Subcutaneous adipose tissue (tissue), 4 donors: ENCODE measurements around the gene TTYH2. TPM values are rescaled to one million over a fixed set of nuclear protein-coding genes. Genes with fewer than 3 reads are reported as not detected.

Experiments used
- total RNA-seq, 4 donors: library from RNA; depleted of rRNA; stranded (reverse); fragments of >200 nt; gene quantifications; one replicate each; pipeline ENCODE4 v1.1.0, GENCODE V29; 2016
- TF ChIP-seq, protein P1 (sequence below): fragments of 450-650 bp; IDR thresholded peaks from one replicate; pipeline ENCODE4 v1.5.1; 2016; ENCODE audit warnings: low read depth, mild to moderate bottlenecking, control low read depth, antibody characterized with exemption, moderate library complexity

Gene TTYH2
- total RNA-seq, 4 donors from 2014 or later = 4.6 to 14.4 (median 5.9) TPM

DNA sequence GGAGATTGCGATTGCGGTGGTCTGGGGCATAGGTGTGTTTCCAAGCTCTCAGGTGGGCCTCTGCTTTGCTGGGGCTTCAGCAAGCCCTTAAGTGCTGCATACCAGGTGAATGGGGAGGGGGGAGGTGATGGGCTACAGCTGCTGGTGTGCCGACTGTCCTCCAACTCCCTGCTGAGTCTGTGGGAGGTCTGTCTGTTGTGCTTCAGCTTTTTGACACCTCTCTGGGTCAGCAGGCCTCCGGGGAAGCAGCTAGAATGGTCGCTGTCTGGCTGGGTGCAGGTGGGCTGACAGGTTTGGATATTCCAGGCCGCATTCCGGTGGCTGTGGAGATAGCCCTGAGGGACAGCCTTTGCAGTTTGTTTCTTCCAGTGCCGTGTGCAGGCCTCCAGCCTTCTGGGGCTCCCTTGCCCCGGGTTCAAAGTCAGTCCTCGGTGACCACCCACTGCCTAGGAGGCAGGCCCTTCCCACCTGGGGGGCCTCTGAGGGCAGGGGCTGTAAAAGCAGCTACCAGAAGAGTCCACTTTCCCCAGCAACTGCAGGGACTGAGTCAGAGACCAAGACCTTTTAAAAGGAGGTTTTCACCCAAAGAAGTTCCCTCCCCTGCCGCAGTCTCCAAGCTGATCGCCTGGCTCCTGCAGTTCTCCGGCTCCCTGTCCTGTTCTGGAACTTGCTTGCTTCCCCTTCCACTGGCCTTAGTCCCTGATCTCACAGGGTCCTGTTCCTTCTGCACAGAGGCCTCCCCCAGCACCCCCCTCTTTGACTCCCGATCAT is 2.0 kb upstream of the TTYH2 start:
- TF ChIP-seq, protein P1, sequence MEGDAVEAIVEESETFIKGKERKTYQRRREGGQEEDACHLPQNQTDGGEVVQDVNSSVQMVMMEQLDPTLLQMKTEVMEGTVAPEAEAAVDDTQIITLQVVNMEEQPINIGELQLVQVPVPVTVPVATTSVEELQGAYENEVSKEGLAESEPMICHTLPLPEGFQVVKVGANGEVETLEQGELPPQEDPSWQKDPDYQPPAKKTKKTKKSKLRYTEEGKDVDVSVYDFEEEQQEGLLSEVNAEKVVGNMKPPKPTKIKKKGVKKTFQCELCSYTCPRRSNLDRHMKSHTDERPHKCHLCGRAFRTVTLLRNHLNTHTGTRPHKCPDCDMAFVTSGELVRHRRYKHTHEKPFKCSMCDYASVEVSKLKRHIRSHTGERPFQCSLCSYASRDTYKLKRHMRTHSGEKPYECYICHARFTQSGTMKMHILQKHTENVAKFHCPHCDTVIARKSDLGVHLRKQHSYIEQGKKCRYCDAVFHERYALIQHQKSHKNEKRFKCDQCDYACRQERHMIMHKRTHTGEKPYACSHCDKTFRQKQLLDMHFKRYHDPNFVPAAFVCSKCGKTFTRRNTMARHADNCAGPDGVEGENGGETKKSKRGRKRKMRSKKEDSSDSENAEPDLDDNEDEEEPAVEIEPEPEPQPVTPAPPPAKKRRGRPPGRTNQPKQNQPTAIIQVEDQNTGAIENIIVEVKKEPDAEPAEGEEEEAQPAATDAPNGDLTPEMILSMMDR = no peak

DNA sequence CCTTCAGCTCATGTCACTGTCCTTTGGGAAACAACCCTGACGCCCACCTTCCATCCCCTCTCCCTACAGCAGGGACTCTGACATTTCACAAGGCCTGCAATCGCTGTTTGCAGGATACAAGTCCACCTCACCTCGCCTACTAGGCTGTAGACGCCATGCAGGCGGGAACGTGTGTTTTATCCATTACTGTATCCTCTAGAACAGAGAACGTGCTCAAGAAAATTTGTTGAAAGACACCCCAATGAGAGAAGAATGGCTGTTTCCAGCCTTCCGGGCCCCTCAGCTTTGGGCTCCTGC is 1.5 kb upstream of the TTYH2 start:
- TF ChIP-seq, protein P1 = no peak

DNA sequence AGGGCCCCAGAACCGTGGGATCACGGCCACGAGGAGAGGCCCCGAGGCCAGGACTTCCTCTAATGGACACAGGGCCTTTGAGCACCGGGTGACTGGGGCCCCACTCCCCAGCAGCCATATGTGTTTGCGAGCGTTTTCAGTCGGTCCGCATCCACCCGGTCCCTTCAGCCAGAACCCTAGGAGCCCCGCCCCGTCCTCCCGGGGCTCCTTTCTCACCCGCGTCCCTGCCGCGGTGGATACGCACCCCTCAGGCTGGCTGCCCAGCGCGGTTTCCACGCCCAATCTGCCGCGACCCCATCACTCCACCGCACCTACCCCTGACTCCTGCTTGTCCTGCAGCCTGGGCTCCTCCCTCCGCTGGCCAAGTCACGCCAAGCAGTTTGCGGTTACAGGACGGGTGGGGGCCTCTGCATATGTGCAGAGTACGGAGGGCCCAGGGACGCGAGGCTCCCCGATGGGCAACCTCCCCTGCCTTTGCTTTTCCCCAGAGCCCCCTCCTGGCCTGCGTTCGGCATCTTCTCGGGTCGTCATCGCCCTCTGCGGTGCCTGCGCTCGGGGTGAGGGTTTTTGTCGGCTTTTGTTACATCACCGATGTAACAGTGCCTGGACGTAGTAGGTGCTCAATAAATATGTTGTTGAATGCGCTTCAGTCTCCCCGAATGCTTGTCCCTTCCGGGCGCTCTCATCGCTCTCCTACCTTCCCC is 1.0 kb upstream of the TTYH2 start:
- TF ChIP-seq, protein P1 = no peak

DNA sequence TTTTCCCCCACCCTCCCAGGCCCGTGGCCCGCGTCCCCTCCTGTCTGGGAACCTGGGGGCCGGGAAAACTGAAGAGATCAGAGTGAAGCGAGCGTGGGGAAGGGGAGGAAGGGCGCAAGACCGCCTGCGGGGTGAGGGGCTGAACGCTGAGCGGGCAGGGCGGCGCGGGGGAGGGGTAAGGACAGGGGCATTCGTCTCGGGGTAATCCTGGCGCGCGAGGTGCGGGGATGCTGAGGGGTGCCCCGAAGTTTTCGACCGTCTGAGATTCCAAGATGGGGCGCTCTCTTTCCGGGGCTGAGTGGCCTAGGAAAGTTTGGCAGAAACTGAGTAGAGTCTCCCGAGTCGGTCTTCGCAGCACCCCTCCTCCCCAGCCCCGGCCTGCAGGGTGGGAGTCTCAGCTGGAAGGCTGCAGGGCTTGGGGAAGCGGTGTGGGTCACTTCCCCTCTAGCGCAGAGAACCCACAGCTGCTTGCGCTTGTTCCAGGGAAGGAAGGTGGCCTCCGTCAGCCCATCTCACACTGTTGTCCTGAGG is 555 bp downstream of the TTYH2 start:
- TF ChIP-seq, protein P1 = no peak

DNA sequence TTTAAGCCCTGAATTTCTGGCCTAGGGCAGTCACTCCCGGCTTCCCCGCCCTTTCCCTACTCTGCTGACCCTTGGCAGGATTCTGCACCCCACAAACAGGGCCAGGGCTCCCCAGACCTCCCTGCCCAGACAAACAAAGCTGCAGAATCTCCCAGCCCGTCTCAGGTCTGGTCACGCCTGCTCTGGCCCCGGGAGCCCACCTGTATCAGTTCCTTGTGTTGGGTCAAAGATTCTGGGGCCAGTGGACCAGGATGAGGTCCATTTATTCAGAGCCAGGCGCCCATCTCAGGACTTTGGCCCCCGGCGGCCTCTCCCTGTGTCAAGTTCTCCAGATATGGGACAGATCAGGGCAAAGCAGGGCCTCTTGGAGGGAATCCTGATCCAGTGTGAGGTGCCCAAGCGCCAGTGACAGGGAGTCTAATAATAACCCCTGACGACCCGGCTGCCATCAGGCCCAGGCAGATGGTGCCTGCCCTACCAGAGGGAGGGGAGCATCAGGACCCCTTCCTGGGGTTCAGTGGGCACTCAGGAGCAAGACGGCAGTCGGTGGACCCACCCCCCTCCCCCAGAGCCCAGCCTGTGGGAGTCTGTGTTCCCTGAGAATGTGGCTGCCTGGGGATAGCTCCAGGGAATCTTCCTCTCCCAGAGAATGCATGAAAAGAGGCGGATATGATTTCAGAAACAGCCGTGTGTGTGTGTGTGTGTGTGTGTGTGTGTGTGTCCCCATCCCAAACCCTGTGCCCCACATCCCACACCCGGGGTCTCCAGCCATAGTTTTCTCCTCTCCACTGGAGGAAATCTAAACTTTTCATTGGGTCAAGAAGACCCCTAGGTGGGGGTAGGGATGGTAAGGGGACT is 1.3 kb downstream of the TTYH2 start:
- TF ChIP-seq, protein P1 = no peak

DNA sequence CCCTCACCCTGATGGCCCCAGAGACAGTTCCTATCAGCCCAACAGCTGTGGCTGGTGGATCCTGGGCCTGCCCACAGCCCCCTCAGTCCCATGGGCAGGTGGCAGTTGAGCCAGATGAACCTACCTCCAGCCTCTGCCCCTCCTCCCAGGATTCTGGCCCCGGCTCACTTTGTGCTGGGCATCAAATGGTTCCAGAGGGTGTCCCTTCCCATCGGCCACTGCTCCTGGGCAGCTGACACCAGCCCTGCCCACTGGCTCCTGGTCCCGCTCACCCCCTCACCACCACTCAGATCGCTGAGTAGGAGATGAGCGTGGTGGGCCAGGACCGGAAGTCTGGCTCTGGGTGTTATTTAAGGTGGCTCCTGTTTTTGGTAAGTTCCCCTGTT is 2.0 kb downstream of the TTYH2 start:
- TF ChIP-seq, protein P1 = no peak

DNA sequence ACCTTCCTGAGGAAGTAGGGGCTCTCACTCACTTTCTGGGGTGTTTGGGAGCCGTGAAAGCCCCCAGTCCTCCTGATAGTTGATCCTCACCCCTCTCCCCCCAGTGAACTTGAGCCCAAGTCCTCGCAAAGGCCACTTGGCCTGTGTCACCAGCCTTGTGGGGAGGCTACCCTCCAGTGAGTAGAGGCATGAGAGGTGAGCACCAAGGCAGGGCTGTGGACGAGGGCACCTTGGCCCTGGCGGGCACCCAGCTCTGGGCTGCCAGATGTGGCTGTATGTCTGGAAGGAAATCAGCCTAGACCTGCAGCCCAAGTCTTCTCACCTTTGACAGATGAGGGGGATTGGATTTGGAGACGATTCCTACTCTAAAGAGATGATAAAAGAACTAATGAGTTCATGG is 3.1 kb downstream of the TTYH2 start:
- TF ChIP-seq, protein P1 = no peak
